BLaER1 treated with 17β-estradiol and CSF1 and Interleukin-3, amounts not matched to agents 10 nM and 100 nM (cell line): Measurements from ENCODE around the gene MEN1.
"Not testable (repeated sequence)": the region's sequence is repeated elsewhere in the genome, so short reads cannot be mapped to it uniquely, and the experiment has no call there.

Experiments
- H3K27ac ChIP-seq, 11 experiments: shearing (Covaris generic); formaldehyde crosslinking; 2 replicates each; pipeline ENCODE4 v1.8.1; 2022
- H3K27me3 ChIP-seq, 11 experiments: shearing (Covaris generic); formaldehyde crosslinking; 2 replicates each; pipeline ENCODE4 v1.8.1; 2022
- H3K36me3 ChIP-seq, 11 experiments: shearing (Covaris generic); formaldehyde crosslinking; 2 replicates each; pipeline ENCODE4 v1.8.1; 2022
- H3K4me1 ChIP-seq, 10 experiments: shearing (Covaris generic); formaldehyde crosslinking; 2 replicates each; pipeline ENCODE4 v1.8.1; 2022
- H3K4me2 ChIP-seq, 11 experiments: shearing (Covaris generic); formaldehyde crosslinking; 2 replicates each; pipeline ENCODE4 v1.8.1; 2022
- H3K4me3 ChIP-seq, 10 experiments: shearing (Covaris generic); formaldehyde crosslinking; 2 replicates each; pipeline ENCODE4 v1.8.1; 2022
- H3K9ac ChIP-seq, 11 experiments: shearing (Covaris generic); formaldehyde crosslinking; 2 replicates each; pipeline ENCODE4 v1.8.1; 2022
- H3K9me3 ChIP-seq, 11 experiments: shearing (Covaris generic); formaldehyde crosslinking; replicated peaks in 1 of 11; 2 replicates each; pipeline ENCODE4 v1.8.1; 2022
- H4K20me1 ChIP-seq, 11 experiments: shearing (Covaris generic); formaldehyde crosslinking; 2 replicates each; pipeline ENCODE4 v1.8.1; 2022
- Cebpa-rat ChIP-seq, 11 experiments: shearing (Covaris generic); IDR thresholded peaks; 2 replicates each; pipeline ENCODE4 v1.8.1; 2022

The MEN1 gene

DNA sequence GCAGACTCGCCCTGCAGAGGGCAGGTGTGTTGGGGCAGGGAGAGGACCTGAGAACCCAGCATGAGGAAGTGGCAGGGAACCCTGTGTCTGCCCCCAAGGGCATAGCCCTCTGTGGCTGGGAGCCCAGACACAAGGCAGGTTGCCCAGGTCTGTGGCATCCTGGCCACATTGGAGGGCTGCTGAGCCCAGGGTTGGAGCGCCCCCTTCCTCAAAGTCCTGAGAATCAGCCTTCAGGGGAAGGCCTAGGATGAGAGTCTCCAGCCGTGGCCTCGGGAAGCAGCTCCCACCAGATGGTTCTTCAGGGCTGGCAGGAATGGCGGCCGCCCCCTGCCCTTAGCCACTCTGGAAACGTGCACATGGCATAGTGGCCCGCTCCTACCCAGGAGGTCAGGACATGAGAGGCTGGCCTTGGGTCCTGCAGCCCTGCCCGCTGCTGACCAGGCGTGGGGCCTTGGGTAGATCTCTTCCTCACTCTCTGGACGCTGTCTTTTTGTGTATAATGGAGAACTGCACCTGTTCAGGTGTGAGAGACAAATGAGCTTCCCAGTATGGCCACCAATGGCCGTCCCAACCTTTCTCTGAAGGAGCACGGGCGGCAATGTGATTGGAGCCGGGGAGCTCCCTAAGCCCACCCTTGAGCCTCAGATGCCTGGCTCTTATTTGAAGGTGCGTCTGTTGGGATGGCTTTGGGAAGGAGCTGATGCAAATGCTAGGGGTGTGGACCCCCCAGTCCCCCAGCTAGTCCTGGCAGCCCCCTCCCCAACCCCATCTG is 38.7 kb upstream of the MEN1 start:
- Histone ChIP-seq H3K27me3 (peaks cover 0 to 11% (median 3%) of the 10 kb centered on the region in 11 experiments; a peak in 13 of 22 replicates), H3K27ac (peak overlapping the region in 8 of 11 experiments; percentile 2 to 68 (median 26); a peak in 10 of 22 replicates), H3K9me3 (no peaks in the 10 kb centered on the region), H3K36me3 (peaks cover 5 to 22% (median 18%) of the 10 kb centered on the region in 11 experiments; a peak in 21 of 22 replicates), H3K4me3 (no peak overlapping the region; a peak in 1 of 20 replicates), H4K20me1 (peaks cover 16 to 41% (median 31%) of the 10 kb centered on the region in 11 experiments; a peak in 19 of 22 replicates), H3K4me1 (peaks cover 70 to 86% (median 82%) of the 10 kb centered on the region in 10 experiments), H3K4me2 (peak overlapping the region; percentile 63 to 100 (median 84)), H3K9ac (peak overlapping the region in 7 of 11 experiments; percentile 4 to 57 (median 47); a peak in 10 of 22 replicates)
- TF ChIP-seq Cebpa-rat (IDR thresholded peaks at IDR 0.05): no peak

DNA sequence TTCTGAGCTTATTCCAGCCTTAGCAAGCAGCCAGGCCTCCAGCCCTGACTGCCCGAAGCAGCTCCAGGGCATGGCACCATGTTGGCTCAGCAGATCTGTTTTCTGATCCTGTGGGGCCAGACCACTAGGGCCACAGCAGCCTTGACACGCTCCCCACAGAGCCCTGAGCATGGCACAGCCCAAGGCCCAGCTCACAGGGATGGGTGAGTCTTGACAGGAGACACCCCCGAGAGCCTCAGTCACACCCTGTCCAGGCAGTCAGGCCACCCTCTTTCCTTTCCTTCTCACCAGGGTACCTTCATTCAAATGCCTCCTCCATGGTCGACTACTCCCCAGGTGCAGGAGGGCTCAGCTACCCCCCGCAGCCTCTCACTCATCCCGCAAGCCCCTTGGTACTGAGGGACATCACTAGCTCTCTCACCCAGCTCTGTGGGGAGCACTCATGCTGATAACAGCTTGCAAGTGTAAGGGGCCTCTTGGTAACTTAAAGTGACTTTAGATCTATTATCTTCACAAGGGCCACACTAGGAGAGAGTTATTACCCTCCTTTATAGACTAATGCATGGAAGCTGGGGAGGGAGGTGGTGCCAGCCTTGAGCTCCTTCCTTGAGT is 38.0 kb upstream of the MEN1 start:
- Histone ChIP-seq H3K36me3 (peaks cover 0 to 16% (median 12%) of the 10 kb centered on the region in 11 experiments; a peak in 14 of 22 replicates), H3K27me3 (peaks cover 0 to 18% (median 8%) of the 10 kb centered on the region in 11 experiments; a peak in 14 of 22 replicates), H3K4me3 (no peak overlapping the region), H3K27ac (peak overlapping the region in 4 of 11 experiments; percentile 16 to 68 (median 34); a peak in 8 of 22 replicates), H3K9me3 (no peaks in the 10 kb centered on the region), H3K9ac (peak overlapping the region in 7 of 11 experiments; percentile 4 to 57 (median 27); a peak in 7 of 22 replicates), H3K4me1 (peaks cover 70 to 86% (median 82%) of the 10 kb centered on the region in 10 experiments), H3K4me2 (peak overlapping the region; percentile 63 to 100 (median 84)), H4K20me1 (peaks cover 14 to 34% (median 25%) of the 10 kb centered on the region in 11 experiments; a peak in 19 of 22 replicates)
- no peak for TF ChIP-seq Cebpa-rat (IDR thresholded peaks at IDR 0.05)

DNA sequence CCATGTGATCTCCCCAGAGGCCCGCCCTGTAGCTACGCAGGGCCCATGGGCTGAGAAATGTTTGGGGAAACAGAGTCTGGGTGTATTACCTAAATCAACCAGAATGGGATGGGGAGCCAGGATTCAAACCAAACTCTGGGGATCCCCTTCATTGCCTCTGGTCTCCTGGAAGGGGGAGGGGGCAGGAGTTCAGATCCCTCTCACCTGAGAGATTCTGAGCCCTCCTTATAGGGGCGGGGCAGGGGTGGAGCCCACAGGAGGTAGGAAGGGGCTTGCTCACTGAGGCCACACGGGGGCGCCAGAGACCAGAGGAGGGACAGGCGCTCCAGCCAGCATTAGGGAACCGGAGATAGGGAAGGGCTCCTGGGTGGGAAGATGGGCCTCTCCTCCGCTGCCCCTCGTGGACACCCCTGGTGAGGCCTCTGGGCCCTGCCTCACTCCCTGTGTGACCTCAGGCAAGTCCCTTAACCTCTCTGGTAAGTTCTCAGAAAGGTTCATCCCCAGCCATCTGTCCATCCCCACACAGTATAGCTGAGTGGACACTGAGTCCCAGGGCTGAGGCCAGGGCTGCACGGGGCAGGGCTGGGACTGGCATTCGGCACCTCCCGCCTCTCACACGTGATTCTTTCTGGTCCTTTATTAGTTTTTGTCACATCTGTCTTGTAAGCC is 36.8 kb upstream of the MEN1 start:
- Histone ChIP-seq H3K4me2 (peak overlapping the region in 10 of 11 experiments; percentile 7 to 98 (median 51); a peak in 13 of 22 replicates), H3K9me3 (no peaks in the 10 kb centered on the region), H3K4me3 (no peak overlapping the region), H3K27me3 (peaks cover 0 to 19% (median 8%) of the 10 kb centered on the region in 11 experiments; a peak in 14 of 22 replicates), H3K4me1 (peaks cover 62 to 84% (median 79%) of the 10 kb centered on the region in 10 experiments), H3K27ac (no peak overlapping the region), H3K36me3 (peaks cover 0 to 5% (median under 1%) of the 10 kb centered on the region in 11 experiments; a peak in 2 of 22 replicates), H3K9ac (no peak overlapping the region), H4K20me1 (peaks cover 4 to 25% (median 13%) of the 10 kb centered on the region in 11 experiments; a peak in 16 of 22 replicates)
- no peak for TF ChIP-seq Cebpa-rat (IDR thresholded peaks at IDR 0.05)

DNA sequence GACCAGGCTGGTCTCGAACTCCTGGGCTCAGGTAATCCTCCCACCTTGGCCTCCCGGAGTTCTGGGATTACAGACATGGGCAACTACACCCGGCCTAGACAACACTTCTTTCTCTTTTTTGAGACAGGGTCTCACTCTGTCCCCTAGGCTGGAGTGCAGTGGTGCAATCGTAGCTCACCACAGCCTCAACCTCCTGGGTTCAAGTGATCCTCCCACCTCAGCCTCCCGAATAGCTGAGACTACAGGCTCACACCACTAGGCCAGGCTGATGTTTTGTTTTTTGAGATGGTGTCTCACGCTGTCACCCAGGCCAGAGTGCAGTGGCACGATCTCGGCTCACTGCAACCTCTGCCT is 35.4 kb upstream of the MEN1 start:
- Histone ChIP-seq H3K4me1 (peaks cover 48 to 72% (median 65%) of the 10 kb centered on the region in 10 experiments), H3K27me3 (peaks cover 0 to 19% (median 8%) of the 10 kb centered on the region in 11 experiments; a peak in 14 of 22 replicates)
- not testable (repeated sequence) for H3K27ac ChIP-seq

DNA sequence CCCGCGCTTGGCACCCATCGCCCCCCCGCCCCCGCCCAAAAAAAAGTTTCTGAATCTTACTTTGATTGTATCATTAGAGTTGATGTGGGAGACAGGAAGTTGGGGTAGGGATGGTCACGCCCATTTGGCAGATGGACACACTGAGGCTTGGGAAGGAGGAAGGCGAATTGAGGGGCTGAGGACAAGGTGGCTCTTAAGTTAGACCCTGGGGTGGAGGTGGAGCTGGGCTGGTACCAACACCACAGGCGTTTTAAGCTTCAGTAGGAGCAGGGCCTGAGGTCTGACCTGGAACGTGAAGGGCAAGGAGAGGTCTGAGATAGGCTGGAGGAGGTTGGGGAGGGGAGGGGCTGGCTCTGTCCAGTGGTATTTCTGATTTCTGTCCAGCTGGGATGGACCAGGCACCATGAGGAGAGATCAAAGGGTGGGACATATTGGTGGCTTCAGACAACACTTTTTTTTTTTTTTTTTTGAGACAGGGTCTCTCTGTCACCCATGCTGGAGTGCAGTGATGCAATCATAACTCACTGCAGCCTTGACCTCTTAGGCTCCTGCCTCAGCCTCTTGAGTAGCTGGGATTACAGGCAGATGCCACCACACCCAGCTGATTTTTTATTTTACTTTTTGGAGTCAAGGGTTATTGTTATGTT is 34.9 kb upstream of the MEN1 start:
- no peaks in the 10 kb centered on the region for H3K36me3 ChIP-seq
- peak overlapping the region; percentile 67 to 91 (median 83) for H3K4me2 ChIP-seq
- H3K27me3 ChIP-seq: peaks cover 0 to 19% (median 8%) of the 10 kb centered on the region in 11 experiments; a peak in 14 of 22 replicates
- H3K4me1 ChIP-seq: peaks cover 43 to 67% (median 60%) of the 10 kb centered on the region in 10 experiments
- peak in 1 of 11 experiments; percentile 29; a peak in 1 of 22 replicates for TF ChIP-seq Cebpa-rat (IDR thresholded peaks at IDR 0.05)
- peak overlapping the region in 4 of 11 experiments; percentile 34 to 54 (median 45); a peak in 4 of 22 replicates for H3K27ac ChIP-seq
- H4K20me1 ChIP-seq: peaks cover 0 to 12% (median 0%) of the 10 kb centered on the region in 11 experiments; a peak in 3 of 22 replicates
- H3K9me3 ChIP-seq: no peaks in the 10 kb centered on the region
- H3K4me3 ChIP-seq: peak overlapping the region; percentile 38 to 71 (median 57); a peak in 18 of 20 replicates
- peak overlapping the region in 10 of 11 experiments; percentile 56 to 70 (median 64); a peak in 14 of 22 replicates for H3K9ac ChIP-seq

More for the DNA sequence above, 35.4 kb upstream of the MEN1 start:
- not testable (repeated sequence) for H3K4me3 ChIP-seq, H3K36me3 ChIP-seq, H3K9me3 ChIP-seq, H3K9ac ChIP-seq
- Histone ChIP-seq H3K4me2 (peak overlapping the region in 2 of 11 experiments; percentile 80 to 90; a peak in 2 of 22 replicates), H4K20me1 (peaks cover 0 to 12% (median 0%) of the 10 kb centered on the region in 11 experiments; a peak in 3 of 22 replicates)

DNA sequence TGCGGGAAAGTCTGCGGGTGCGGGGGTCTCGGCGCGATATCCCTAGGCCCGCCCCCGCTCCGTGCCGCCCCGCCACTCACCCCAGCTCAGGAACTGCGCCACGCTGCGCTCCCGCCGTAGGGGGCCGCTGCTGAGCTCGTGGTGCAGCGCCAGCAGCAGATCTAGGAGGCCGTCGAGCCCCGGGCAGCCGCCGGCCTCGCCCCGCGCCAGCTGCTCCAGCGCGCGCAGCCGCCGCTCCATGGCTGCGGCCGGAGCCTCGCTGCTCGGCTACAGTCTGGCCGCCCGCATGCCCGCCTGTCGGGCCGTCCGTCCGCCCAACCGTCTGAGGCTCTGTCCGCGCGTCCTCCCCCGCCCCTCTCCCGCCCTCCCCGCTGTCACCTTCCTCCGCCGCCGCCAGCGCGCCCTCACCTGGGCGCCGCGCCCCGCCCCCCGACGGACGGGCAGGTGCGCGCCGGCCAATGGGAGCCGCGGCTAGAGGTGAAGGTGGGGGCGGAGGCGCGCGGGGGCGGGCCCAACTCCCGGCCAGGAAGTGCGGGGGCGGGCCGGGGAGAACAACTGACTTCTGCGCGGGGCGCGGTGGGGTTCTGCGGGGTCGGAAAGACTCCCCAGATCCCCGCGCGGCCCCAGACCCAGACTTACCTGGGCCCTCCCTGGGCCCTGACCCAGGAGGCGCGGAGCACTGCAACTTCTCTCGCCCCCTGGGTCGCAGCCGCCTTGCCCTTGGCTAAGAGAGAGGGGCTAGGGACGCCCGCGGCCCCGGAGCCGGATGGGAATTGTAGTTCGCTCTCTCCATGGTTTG is 34.2 kb upstream of the MEN1 start, which contains the start of gene CDC42BPG:
TSS of gene CDC42BPG (minus strand) at position 324 of the 799 bp plus-strand sequence. CDS start at position 240, 84 bp downstream.
- Histone ChIP-seq H4K20me1 (peaks cover 0 to 12% (median 0%) of the 10 kb centered on the region in 11 experiments; a peak in 3 of 22 replicates), H3K27ac (peak within 1 kb of the TSS in 6 of 11 experiments; percentile 34 to 54 (median 44); a peak in 9 of 22 replicates), H3K4me2 (peak within 1 kb of the TSS; percentile 67 to 91 (median 83)), H3K9ac (peak within 1 kb of the TSS; percentile 55 to 70 (median 63); a peak in 18 of 22 replicates), H3K36me3 (no peaks in the 10 kb centered on the region), H3K9me3 (no peaks in the 10 kb centered on the region), H3K27me3 (peaks cover 0 to 19% (median 8%) of the 10 kb centered on the region in 11 experiments; a peak in 14 of 22 replicates), H3K4me3 (peak within 1 kb of the TSS; percentile 38 to 71 (median 57)), H3K4me1 (peaks cover 36 to 60% (median 53%) of the 10 kb centered on the region in 10 experiments)
- no peak for TF ChIP-seq Cebpa-rat (IDR thresholded peaks at IDR 0.05)
